K562 (cell line): ENCODE data around the gene CORO6. TPM values are rescaled to one million over a fixed set of nuclear protein-coding genes. Genes with fewer than 3 reads are reported as not detected.

Source experiments
- ATAC-seq: fragments of 200-7000 bp; cut with Tn5 transposase; 3 replicates; pipeline ENCODE4 v1.9.1; 2020; ENCODE audit warnings: moderate library complexity
- BruUV-seq: library from RNA; stranded (reverse); fragments of 400-500 nt; replicated peaks from 2 replicates; lab custom pipeline; 2021; lab: Mats Ljungman, UMichigan
- CTCF ChIA-PET: fragments of 300-600 bp; formaldehyde crosslinking; extraction: SDS; loops from one replicate; lab custom pipeline; 2021; ENCODE audit warnings: low intra/inter-chr PET ratio; lab: Yijun Ruan, JAX
- POLR2A ChIA-PET: fragments of 300-600, 350-650 bp; sonication (Branson Sonifier 250); formaldehyde crosslinking; extraction: SDS; loops from one replicate; lab custom pipeline; 2021; ENCODE audit warnings: antibody characterized with exemption, inconsistent platforms; lab: Yijun Ruan, JAX
- DNase-seq, 4 experiments: peaks; one replicate each; pipeline versions ENCODE4 v3.0.0 to v3.0.0-alpha.2; 2011 to 2018; ENCODE audit warnings: low spot score in 3 of 4, mixed read lengths in 3 of 4; ENCODE audit errors: extremely low read depth in 1 of 4
- FAIRE-seq: peaks from 2 replicates; lab custom pipeline; 2011; peaks lifted over from hg19 to GRCh38; lab: Jason Lieb, UNC
- H2AFZ ChIP-seq: 2 replicates; pipeline ENCODE4 v1.6.0; 2011; ENCODE audit warnings: low read depth, low read length, control low read depth, inconsistent platforms
- H3K27ac ChIP-seq: fragments of 200-600 bp; 3 replicates; pipeline ENCODE4 v1.8.0; 2011; ENCODE audit warnings: low read depth, mild to moderate bottlenecking, control low read depth, inconsistent platforms, low read length, moderate library complexity, mixed read lengths; ENCODE audit errors: extremely low read depth
- H3K27me3 ChIP-seq, 2 experiments: fragments of 300-600 bp in 1 of 2; 2 replicates in 1 of 2; 3 replicates in 1 of 2; pipeline versions ENCODE4 v1.6.0 to v1.8.0; 2011; ENCODE audit warnings: inconsistent platforms in 2 of 2, low read length in 2 of 2, mild to moderate bottlenecking in 1 of 2, mixed read lengths in 1 of 2, moderate library complexity in 1 of 2; ENCODE audit not compliant: control insufficient read depth in 2 of 2, insufficient read depth in 2 of 2
- H3K36me3 ChIP-seq: fragments of 300-600 bp; 3 replicates; pipeline ENCODE4 v1.8.0; 2011; ENCODE audit warnings: mild to moderate bottlenecking, low read length, inconsistent platforms; ENCODE audit not compliant: control insufficient read depth, insufficient read depth
- H3K4me1 ChIP-seq, 2 experiments: fragments of 200-600 bp in 1 of 2; replicated peaks in 1 of 2; 2 replicates in 1 of 2; 3 replicates in 1 of 2; pipeline versions ENCODE4 v1.5.1 to v1.8.0; 2011; ENCODE audit warnings: inconsistent platforms in 2 of 2, low read length in 2 of 2, mild to moderate bottlenecking in 1 of 2, mixed read lengths in 1 of 2, moderate library complexity in 1 of 2; ENCODE audit not compliant: control insufficient read depth in 2 of 2, insufficient read depth in 2 of 2
- H3K4me2 ChIP-seq: 2 replicates; pipeline ENCODE4 v1.6.1; 2011; ENCODE audit warnings: low read length, control low read depth, inconsistent platforms, mixed read lengths; ENCODE audit not compliant: insufficient read depth
- H3K4me3 ChIP-seq: fragments of 200-600 bp; sonication (generic), shearing (Covaris generic); 2 replicates; pipeline ENCODE4 v1.5.1; 2016; ENCODE audit warnings: control low read depth, inconsistent platforms
- H3K79me2 ChIP-seq: fragments of 200-600 bp; 3 replicates; pipeline ENCODE4 v1.8.0; 2011; ENCODE audit warnings: low read length, inconsistent platforms; ENCODE audit not compliant: control insufficient read depth, insufficient read depth
- H3K9ac ChIP-seq, 2 experiments: 2 replicates each; pipeline versions ENCODE4 v1.6.0 to v1.6.1; 2011; ENCODE audit warnings: low read depth in 2 of 2, low read length in 2 of 2, control low read depth in 1 of 2, inconsistent platforms in 1 of 2, mild to moderate bottlenecking in 1 of 2, mixed read lengths in 1 of 2; ENCODE audit not compliant: insufficient read depth in 1 of 2
- H3K9me1 ChIP-seq: one replicate; pipeline ENCODE4 v1.6.0; 2011; ENCODE audit warnings: inconsistent platforms, mild to moderate bottlenecking, low read length, moderate library complexity; ENCODE audit not compliant: control insufficient read depth, insufficient read depth
- H3K9me3 ChIP-seq: replicated peaks from 2 replicates; pipeline ENCODE4 v1.5.1; 2011; ENCODE audit warnings: low read depth, low read length, inconsistent platforms; ENCODE audit not compliant: control insufficient read depth, insufficient read depth
- H4K20me1 ChIP-seq: replicated peaks from 2 replicates; pipeline ENCODE4 v1.6.1; 2011; ENCODE audit warnings: low read length, inconsistent platforms, mixed read lengths; ENCODE audit not compliant: control insufficient read depth, insufficient read depth
- ATF1 ChIP-seq, 2 experiments: fragments of 450-650 bp in 1 of 2; IDR thresholded peaks; 2 replicates each; pipeline ENCODE4 v1.6.1; 2016; ENCODE audit warnings: missing compliant biosample characterization in 1 of 2, missing genetic modification characterization in 1 of 2
- BCL6 ChIP-seq: fragments of 250-450 bp; sonication (Bioruptor Pico); IDR thresholded peaks from 2 replicates; pipeline ENCODE4 v1.4.0; 2020
- COPS2 ChIP-seq: fragments of 450-650 bp; conservative IDR thresholded peaks from 2 replicates; pipeline ENCODE4 v1.6.1; 2016; ENCODE audit warnings: mild to moderate bottlenecking, moderate library complexity
- CTBP1 ChIP-seq: fragments of 450-650 bp; IDR thresholded peaks from 2 replicates; pipeline ENCODE4 v1.6.1; 2016; ENCODE audit warnings: borderline replicate concordance
- GABPA ChIP-seq: fragments of 200-800 bp; sonication (Bioruptor generic); conservative IDR thresholded peaks from 2 replicates; pipeline ENCODE4 v1.6.1; 2016; ENCODE audit warnings: low read depth, missing genetic modification characterization, missing compliant biosample characterization
- GATAD2B ChIP-seq: fragments of 450-650 bp; IDR thresholded peaks from 2 replicates; pipeline ENCODE4 v1.6.1; 2017; ENCODE audit warnings: mild to moderate bottlenecking, borderline replicate concordance
- HNRNPL ChIP-seq: fragments of 200-400 bp; formaldehyde crosslinking; IDR thresholded peaks from 2 replicates; pipeline ENCODE4 v1.6.1; 2017; ENCODE audit warnings: low read depth, mild to moderate bottlenecking, low read length
- IFI16 ChIP-seq: fragments of 250-450 bp; sonication (Bioruptor Pico); IDR thresholded peaks from 2 replicates; pipeline ENCODE4 v2.1.2; 2022; ENCODE audit warnings: mild to moderate bottlenecking, inconsistent platforms
- KDM1A ChIP-seq, 2 experiments: fragments of 450-650 bp; IDR thresholded peaks; 2 replicates each; pipeline ENCODE4 v1.6.1; 2016; ENCODE audit warnings: mild to moderate bottlenecking in 2 of 2
- NCOA6 ChIP-seq: fragments of 450-650 bp; IDR thresholded peaks from 2 replicates; pipeline ENCODE4 v1.6.1; 2017; ENCODE audit warnings: mild to moderate bottlenecking
- PKNOX1 ChIP-seq: fragments of 450-650 bp; IDR thresholded peaks from 2 replicates; pipeline ENCODE4 v1.6.1; 2016
- PTTG1 ChIP-seq: fragments of 450-650 bp; IDR thresholded peaks from 2 replicates; pipeline ENCODE4 v1.6.1; 2016; ENCODE audit warnings: low read depth, mild to moderate bottlenecking, missing genetic modification characterization, missing compliant biosample characterization
- ZNF3 ChIP-seq: fragments of 250-450 bp; sonication (Bioruptor Pico); IDR thresholded peaks from 2 replicates; pipeline ENCODE4 v1.5.0; 2021; ENCODE audit warnings: mild to moderate bottlenecking, moderate library complexity
- WGBS: fragments of 100-300 bp; shearing (Covaris generic); methylation state at CpG from one replicate; pipeline ENCODE4 v1.1.6; 2016; ENCODE audit warnings: low coverage, mixed read lengths; ENCODE audit not compliant: insufficient coverage; ENCODE audit errors: missing lambda C conversion rate; 5-methylcytosine and 5-hydroxymethylcytosine counted together
- in situ Hi-C: fragments of 300-500 bp; cut with MboI; formaldehyde crosslinking; loops from 4 replicates; pipeline ENCODE4 v1.15.0; 2018; ENCODE audit warnings: inconsistent platforms, mixed read lengths
- intact Hi-C: fragments of 100-400 bp; cut with micrococcal nuclease; formaldehyde crosslinking; loops from 2 replicates; pipeline ENCODE4 v1.14.2; 2022
- polyA plus RNA-seq, 8 experiments: library from polyadenylated mRNA; depleted of rRNA in 4 of 8; stranded (reverse) in 5 of 8; unstranded in 3 of 8; fragments of >200 nt; fragmentation: Nextera tagmentation in 2 of 8; fragmentation: Illumina TruSeq in 1 of 8; extraction: Ambion mirVana in 2 of 8; extraction: Trizol in 1 of 8; gene quantifications; 2 replicates each; pipeline versions ENCODE4 v1.2.1 to v1.2.3, GENCODE V29; 2011 to 2014; ENCODE audit warnings: inconsistent platforms in 1 of 8, missing spikeins in 1 of 8
- total RNA-seq, 7 experiments: library from RNA; depleted of rRNA in 6 of 7; stranded (reverse); fragments of >200 nt in 6 of 7; fragmentation: Illumina TruSeq in 2 of 7; extraction: Trizol in 2 of 7; gene quantifications; 2 replicates each; pipeline versions ENCODE4 v1.2.1 to v1.2.3, GENCODE V29; 2011 to 2021; ENCODE audit warnings: low replicate concordance in 1 of 7
- TF ChIP-seq, protein P1 (sequence below): fragments of 250-450 bp; sonication (Bioruptor Pico); IDR thresholded peaks from 2 replicates; pipeline ENCODE4 v1.8.0; 2022; ENCODE audit warnings: moderate library complexity, mild to moderate bottlenecking, inconsistent platforms

CORO6 gene
- total and polyA plus RNA-seq, 9 of the 15 experiments (the other 6 are each of a cell fraction or from before 2014, with no cell fraction given) = 0.04 to 11.9 (median 2.4) TPM

DNA sequence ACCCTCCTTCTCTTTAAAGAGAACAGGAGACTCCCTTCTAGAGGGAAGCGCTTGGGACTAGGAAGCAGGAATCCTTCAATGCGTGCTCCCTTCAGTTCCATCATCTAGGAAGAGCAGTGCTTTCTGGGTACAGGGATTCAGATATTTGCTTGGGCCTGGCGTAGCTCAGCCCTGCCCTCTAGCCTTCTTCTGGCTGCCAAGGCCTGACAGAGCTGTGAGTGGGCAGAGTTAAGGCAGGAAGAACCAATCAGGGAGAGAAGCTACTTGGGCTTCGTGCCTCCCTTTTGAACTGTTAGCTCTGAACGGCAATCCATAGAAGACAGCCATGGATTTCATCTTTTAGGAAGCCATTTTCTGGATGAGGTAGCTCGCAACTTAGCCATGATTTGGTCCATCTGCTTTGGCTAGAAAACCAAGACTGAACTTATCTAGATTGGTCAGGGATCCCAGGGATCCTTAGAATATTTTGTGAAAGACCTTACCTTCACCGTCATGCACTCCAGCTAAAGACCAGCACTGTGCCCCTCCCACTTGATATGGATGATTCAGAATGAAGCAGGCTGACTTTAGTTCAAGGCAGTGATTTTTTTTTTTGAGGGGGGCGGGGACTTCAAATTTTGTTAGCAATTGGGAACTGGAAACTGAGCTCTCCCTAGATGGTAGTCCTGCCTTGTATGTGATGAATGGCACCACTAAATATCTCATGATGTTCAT is 2.5 kb upstream of the CORO6 start:
- Histone ChIP-seq H3K79me2 (no peaks in the 10 kb centered on the region), H3K4me3 (no peak overlapping the region), H4K20me1 (no peaks in the 10 kb centered on the region; the same call in 1 of the 2 replicates), H3K27me3 (no peaks in the 10 kb centered on the region), H3K36me3 (no peaks in the 10 kb centered on the region), H3K27ac (no peak overlapping the region), H2AFZ (no peak overlapping the region), H3K9me3 (no peaks in the 10 kb centered on the region), H3K4me1 (peaks cover 12 to 24% of the 10 kb centered on the region in 2 experiments; a peak in 4 of 5 replicates), H3K9ac (no peak overlapping the region), H3K9me1 (no peaks in the 10 kb centered on the region), H3K4me2 (no peak overlapping the region)
- peak in 1 of 2 experiments; percentile 41; a peak in 1 of 4 replicates for TF ChIP-seq KDM1A (IDR thresholded peaks at IDR 0.05)
- no peak for TF ChIP-seq CTBP1
- CTCF ChIA-PET = no interaction called here
- in situ Hi-C loops (no loop called here), intact Hi-C loops (no loop called here)
- WGBS = 49% methylated on average over 8 of the region's 8 CpGs
- FAIRE-seq (no peak), DNase-seq (no peak), ATAC-seq (no peak)
- no TSS peak for BruUV-seq
- POLR2A ChIA-PET = interaction anchor here (0.6 to 2.7 kb wide), 3 partner anchors 14 to 58 kb away, joined by 3 to 11 read pairs (median 3); no protein-coding TSS in a partner anchor

GRCh38 chr17:29624586-29624985 is 1.9 kb upstream of the CORO6 start:
- no peaks in the 10 kb centered on the region; the same call in 1 of the 2 replicates for H4K20me1 ChIP-seq
- no peaks in the 10 kb centered on the region for H3K27me3 ChIP-seq
- H3K36me3 ChIP-seq = no peaks in the 10 kb centered on the region
- no peak overlapping the region for H3K4me2 ChIP-seq
- H3K9me1 ChIP-seq = no peaks in the 10 kb centered on the region
- H3K79me2 ChIP-seq = no peaks in the 10 kb centered on the region
- no peak for FAIRE-seq
- H3K4me3 ChIP-seq = no peak overlapping the region
- intact Hi-C loops = no loop called here
- WGBS = 44% methylated on average over 4 of the region's 4 CpGs
- H3K9ac ChIP-seq = no peak overlapping the region
- no peak for DNase-seq
- no peak overlapping the region for H2AFZ ChIP-seq
- no peaks in the 10 kb centered on the region for H3K9me3 ChIP-seq
- in situ Hi-C loops = no loop called here
- no peak for ATAC-seq
- no peak overlapping the region for H3K27ac ChIP-seq
- ChIA-PET POLR2A (interaction anchor here (0.9 to 2.7 kb wide), 2 partner anchors 10 to 15 kb away, joined by 4 to 11 read pairs; no protein-coding TSS in a partner anchor), CTCF (no interaction called here)
- no TSS peak for BruUV-seq
- peaks cover 16 to 27% of the 10 kb centered on the region in 2 experiments; a peak in 4 of 5 replicates for H3K4me1 ChIP-seq
- TF ChIP-seq BCL6 (CRISPR knock-in tag) (no peak), PKNOX1 (no peak), GATAD2B (no peak), IFI16 (CRISPR knock-in tag) (no peak), ATF1 (CRISPR knock-in tag; IDR thresholded peaks at IDR 0.05) (no peak), ATF1 (tag; IDR thresholded peaks at IDR 0.05) (no peak), ZNF3 (CRISPR knock-in tag) (no peak), PTTG1 (tag) (no peak), GABPA (tag) (no peak), NCOA6 (no peak), HNRNPL (no peak), COPS2 (no peak)
- TF ChIP-seq, protein P1, sequence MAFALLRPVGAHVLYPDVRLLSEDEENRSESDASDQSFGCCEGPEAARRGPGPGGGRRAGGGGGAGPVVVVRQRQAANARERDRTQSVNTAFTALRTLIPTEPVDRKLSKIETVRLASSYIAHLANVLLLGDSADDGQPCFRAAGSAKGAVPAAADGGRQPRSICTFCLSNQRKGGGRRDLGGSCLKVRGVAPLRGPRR (CRISPR knock-in tag) = no peak
